Heart right ventricle (tissue), 16 donors: ENCODE data around the gene POLE2. TPM values are rescaled to one million over a fixed set of nuclear protein-coding genes. Genes with fewer than 3 reads are reported as not detected.
A peak's percentile ranks its signal among the peaks of the same experiment; 100 is the strongest.

Experiments
- ATAC-seq, 8 donors: fragments of 200-7000 bp; cut with Tn5 transposase; one replicate each; pipeline ENCODE4 v1.9.1; 2020; ENCODE audit warnings: mild to moderate bottlenecking in 8 of 8, moderate library complexity in 8 of 8, moderate number of reproducible peaks in 1 of 8
- DNase-seq, 2 donors: peaks; one replicate each; pipeline ENCODE4 v3.0.0-alpha.2; 2020
- H3K27ac ChIP-seq, 10 donors: fragments of 200-600 bp; sonication (generic) in 2 of 10; one replicate each; pipeline versions ENCODE4 v1.5.0 to v1.8.0; 2020 to 2022; ENCODE audit warnings: mild to moderate bottlenecking in 3 of 10
- H3K27me3 ChIP-seq, 7 donors: fragments of 200-600 bp; one replicate each; pipeline ENCODE4 v1.8.0; 2021 to 2022; ENCODE audit warnings: mild to moderate bottlenecking in 2 of 7
- H3K36me3 ChIP-seq, 9 donors: fragments of 200-600 bp; sonication (generic) in 1 of 9; one replicate each; pipeline versions ENCODE4 v1.5.0 to v1.8.0; 2020 to 2022; ENCODE audit warnings: mild to moderate bottlenecking in 2 of 9
- H3K4me1 ChIP-seq, 9 donors: fragments of 200-600 bp; sonication (generic) in 1 of 9; one replicate each; pipeline versions ENCODE4 v1.5.0 to v1.8.0; 2020 to 2022; ENCODE audit warnings: mild to moderate bottlenecking in 4 of 9
- H3K4me3 ChIP-seq, 10 donors: fragments of 200-600 bp; sonication (generic) in 2 of 10; one replicate each; pipeline versions ENCODE4 v1.5.0 to v1.8.0; 2020 to 2022; ENCODE audit warnings: mild to moderate bottlenecking in 7 of 10, moderate library complexity in 2 of 10
- H3K9me3 ChIP-seq, 11 donors: fragments of 200-600 bp in 10 of 11; sonication (generic) in 2 of 11; one replicate each; pipeline versions ENCODE4 v1.5.0 to v1.8.0; 2013 to 2022; ENCODE audit warnings: mild to moderate bottlenecking in 2 of 11, control low read depth in 1 of 11, moderate library complexity in 1 of 11
- WGBS, 2 donors: extraction: QIAGEN DNeasy Blood & Tissue Kit; methylation state at CpG; one replicate each; pipeline ENCODE4 v1.1.7; 2013; ENCODE audit warnings: inconsistent platforms in 1 of 2; 5-methylcytosine and 5-hydroxymethylcytosine counted together
- intact Hi-C, 10 donors: fragments of 100-400 bp; cut with DNase I; formaldehyde crosslinking; loops; one replicate each; pipeline versions ENCODE4 v1.11.1 to v1.14.2; 2022
- polyA plus RNA-seq, 2 donors: library from polyadenylated mRNA; stranded (reverse); fragments of 200-250 nt; gene quantifications; one replicate each; pipeline ENCODE4 v1.2.3, GENCODE V29; 2013
- total RNA-seq, 10 donors: library from RNA; stranded (reverse); fragmentation: NEBNext Ultra II Directional in 3 of 10; extraction: Animal tissue kit (Norgen Biotek cat#: 25700) in 3 of 10; gene quantifications; one replicate each; pipeline versions ENCODE4 v1.2.1 to v1.2.4, GENCODE V29; 2021 to 2023
- TF ChIP-seq, protein P1 (sequence below), 9 donors: fragments of 200-600 bp; sonication (generic) in 2 of 9; IDR thresholded peaks; one replicate each; pipeline versions ENCODE4 v1.5.0 to v1.8.0; 2021 to 2022; ENCODE audit warnings: antibody characterized with exemption in 9 of 9, mild to moderate bottlenecking in 5 of 9, moderate library complexity in 1 of 9
- donor health status: Arrhythmogenic right ventricular cardiomyopathy.
- donor health status: ischemic (EF 13 %, LVEDD 7.1; RV severe dilation, severe dysfunction).
- donor health status: healthy with polysubstance abuse.
- donor health status: DM: no; HTN: yes; CAD: no.
- donor health status: DM: no; HTN: no; CAD: no.
- donor health status: ischemic (EF 25% LVEDD 6.9; RV normal size, moderate dysfunction).
- donor health status: ischemic (EF 25% LVEDD 5.7; RV mildly dilated, moderate dysfunction).
- donor health status: healthy.
- donor health status: DM: yes; HTN: yes; CAD: no.
- donor health status: Ischemic cardiomyopathy.
- donor health status: ischemic (EF 35%, LVEDD 5.7; RV mildly dilated, moderate dysfunction).
- donor health status: nonischemic (EF 11% LVEDD 7.7; RV severe dilation, severe dysfunction).
- donor health status: DM: yes; HTN: yes; CAD: no.
- donor health status: PGD.
- donor health status: ischemic (EF 29% LVEDD 5.4; RV normal size, mild dysfunction).
- donor health status: nonischemic (EF 23%, LVEDD 6.1; RV moderate dilation, normal function).

Gene POLE2
- total and polyA plus RNA-seq, 12 donors = 0.25 to 2.0 (median 0.77) TPM

DNA sequence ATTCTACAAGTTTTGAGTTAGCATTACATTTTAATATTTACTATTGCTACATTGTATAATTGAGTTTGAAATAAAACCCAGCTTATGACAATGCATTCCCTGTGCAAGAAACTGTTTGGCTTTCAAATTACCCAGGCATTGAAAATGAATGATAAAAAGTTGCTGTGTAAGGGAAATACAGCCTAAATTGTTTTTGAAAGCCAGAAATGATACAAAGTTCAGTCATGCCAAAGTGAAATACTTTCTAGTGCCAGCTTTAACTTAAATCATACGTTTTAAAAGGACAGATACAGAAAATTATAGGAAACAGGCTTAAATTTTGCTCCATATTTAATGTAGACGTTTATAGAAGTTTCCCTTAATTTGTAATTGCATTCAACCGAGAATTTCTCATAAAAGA is 64.6 kb downstream of the POLE2 start:
- TF ChIP-seq, protein P1, sequence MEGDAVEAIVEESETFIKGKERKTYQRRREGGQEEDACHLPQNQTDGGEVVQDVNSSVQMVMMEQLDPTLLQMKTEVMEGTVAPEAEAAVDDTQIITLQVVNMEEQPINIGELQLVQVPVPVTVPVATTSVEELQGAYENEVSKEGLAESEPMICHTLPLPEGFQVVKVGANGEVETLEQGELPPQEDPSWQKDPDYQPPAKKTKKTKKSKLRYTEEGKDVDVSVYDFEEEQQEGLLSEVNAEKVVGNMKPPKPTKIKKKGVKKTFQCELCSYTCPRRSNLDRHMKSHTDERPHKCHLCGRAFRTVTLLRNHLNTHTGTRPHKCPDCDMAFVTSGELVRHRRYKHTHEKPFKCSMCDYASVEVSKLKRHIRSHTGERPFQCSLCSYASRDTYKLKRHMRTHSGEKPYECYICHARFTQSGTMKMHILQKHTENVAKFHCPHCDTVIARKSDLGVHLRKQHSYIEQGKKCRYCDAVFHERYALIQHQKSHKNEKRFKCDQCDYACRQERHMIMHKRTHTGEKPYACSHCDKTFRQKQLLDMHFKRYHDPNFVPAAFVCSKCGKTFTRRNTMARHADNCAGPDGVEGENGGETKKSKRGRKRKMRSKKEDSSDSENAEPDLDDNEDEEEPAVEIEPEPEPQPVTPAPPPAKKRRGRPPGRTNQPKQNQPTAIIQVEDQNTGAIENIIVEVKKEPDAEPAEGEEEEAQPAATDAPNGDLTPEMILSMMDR (IDR thresholded peaks at IDR 0.05) = no peak
- 69 to 74% methylated on average over 3 of the region's 3 CpGs for WGBS, 2 donors
- intact Hi-C loops = loop anchor here in 1 of 10 donors (5.0 kb wide), 1 partner anchor 144 kb away; the partner anchor contains the start of gene KLHDC2
- peak overlapping the region in 1 of 10 donors; percentile 2 for H3K27ac ChIP-seq
- H3K4me3 ChIP-seq = peak overlapping the region in 2 of 10 donors; percentile 1 to 73
- H3K9me3 ChIP-seq = no peaks in the 10 kb centered on the region
- ATAC-seq (no peak), DNase-seq (no peak)
- no peaks in the 10 kb centered on the region for H3K27me3 ChIP-seq
- peaks cover 0 to 43% (median 11%) of the 10 kb centered on the region in 9 donors for H3K36me3 ChIP-seq
- peaks cover 0 to 51% (median 41%) of the 10 kb centered on the region in 9 donors for H3K4me1 ChIP-seq

DNA sequence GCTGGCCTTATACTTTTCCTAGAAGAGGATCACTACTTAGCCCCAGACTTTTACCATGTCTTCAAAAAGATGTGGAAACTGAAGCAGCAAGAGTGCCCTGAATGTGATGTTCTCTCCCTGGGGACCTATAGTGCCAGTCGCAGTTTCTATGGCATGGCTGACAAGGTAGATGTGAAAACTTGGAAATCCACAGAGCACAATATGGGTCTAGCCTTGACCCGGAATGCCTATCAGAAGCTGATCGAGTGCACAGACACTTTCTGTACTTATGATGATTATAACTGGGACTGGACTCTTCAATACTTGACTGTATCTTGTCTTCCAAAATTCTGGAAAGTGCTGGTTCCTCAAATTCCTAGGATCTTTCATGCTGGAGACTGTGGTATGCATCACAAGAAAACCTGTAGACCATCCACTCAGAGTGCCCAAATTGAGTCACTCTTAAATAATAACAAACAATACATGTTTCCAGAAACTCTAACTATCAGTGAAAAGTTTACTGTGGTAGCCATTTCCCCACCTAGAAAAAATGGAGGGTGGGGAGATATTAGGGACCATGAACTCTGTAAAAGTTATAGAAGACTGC is 65.9 kb downstream of the POLE2 start:
- intact Hi-C loops = loop anchor here in 1 of 10 donors (5.0 kb wide), 1 partner anchor 145 kb away; the partner anchor contains the start of gene KLHDC2
- no peaks in the 10 kb centered on the region for H3K27me3 ChIP-seq
- H3K4me1 ChIP-seq = peaks cover 0 to 63% (median 41%) of the 10 kb centered on the region in 9 donors
- H3K9me3 ChIP-seq = no peaks in the 10 kb centered on the region
- no peak for ATAC-seq
- peaks cover 0 to 51% (median 12%) of the 10 kb centered on the region in 9 donors for H3K36me3 ChIP-seq
- DNase-seq = no peak
- WGBS, 2 donors = 51 to 54% methylated on average over 3 of the region's 3 CpGs
- H3K4me3 ChIP-seq = peak overlapping the region in 9 of 10 donors; percentile 63 to 97 (median 91)
- TF ChIP-seq, protein P1 (IDR thresholded peaks at IDR 0.05) = no peak
- H3K27ac ChIP-seq = peak overlapping the region in 1 of 10 donors; percentile 92

DNA sequence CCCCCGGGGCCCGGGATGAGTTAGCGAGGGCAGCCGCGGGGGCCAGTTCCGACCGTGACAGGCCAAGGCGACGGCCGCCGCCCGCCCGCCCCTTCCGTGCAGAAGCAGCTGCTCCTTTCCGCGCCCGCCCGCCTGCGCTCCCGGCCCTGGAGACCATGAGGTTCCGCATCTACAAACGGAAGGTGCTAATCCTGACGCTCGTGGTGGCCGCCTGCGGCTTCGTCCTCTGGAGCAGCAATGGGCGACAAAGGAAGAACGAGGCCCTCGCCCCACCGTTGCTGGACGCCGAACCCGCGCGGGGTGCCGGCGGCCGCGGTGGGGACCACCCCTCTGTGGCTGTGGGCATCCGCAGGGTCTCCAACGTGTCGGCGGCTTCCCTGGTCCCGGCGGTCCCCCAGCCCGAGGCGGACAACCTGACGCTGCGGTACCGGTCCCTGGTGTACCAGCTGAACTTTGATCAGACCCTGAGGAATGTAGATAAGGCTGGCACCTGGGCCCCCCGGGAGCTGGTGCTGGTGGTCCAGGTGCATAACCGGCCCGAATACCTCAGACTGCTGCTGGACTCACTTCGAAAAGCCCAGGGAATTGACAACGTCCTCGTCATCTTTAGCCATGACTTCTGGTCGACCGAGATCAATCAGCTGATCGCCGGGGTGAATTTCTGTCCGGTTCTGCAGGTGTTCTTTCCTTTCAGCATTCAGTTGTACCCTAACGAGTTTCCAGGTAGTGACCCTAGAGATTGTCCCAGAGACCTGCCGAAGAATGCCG is 66.7 kb downstream of the POLE2 start:
- Histone ChIP-seq H3K9me3 (no peaks in the 10 kb centered on the region), H3K27me3 (no peaks in the 10 kb centered on the region), H3K27ac (peak overlapping the region; percentile 72 to 98 (median 94)), H3K4me1 (peaks cover 0 to 64% (median 41%) of the 10 kb centered on the region in 9 donors), H3K36me3 (peaks cover 0 to 51% (median 11%) of the 10 kb centered on the region in 9 donors), H3K4me3 (peak overlapping the region; percentile 63 to 97 (median 90))
- WGBS, 2 donors = 2 to 4% methylated on average over 64 to 65 of the region's 65 CpGs
- DNase-seq (peak; percentile 78 to 79), ATAC-seq (peak; percentile 63 to 87 (median 72))
- TF ChIP-seq, protein P1 (IDR thresholded peaks at IDR 0.05) = peak in 1 of 9 donors; percentile 13
- intact Hi-C loops = loop anchor here in 1 of 10 donors (5.0 kb wide), 1 partner anchor 146 kb away; the partner anchor contains the start of gene KLHDC2
